ENCODE measurements around the gene ADAM8.

- TF ChIP-seq CTCF (optimal IDR thresholded peaks at IDR 0.05 in 1 of 3, IDR thresholded peaks at IDR 0.05 in 1 of 3, conservative IDR thresholded peaks at IDR 0.05 in 1 of 3; ENCODE audit: extremely low read depth in 1 of 3, insufficient read depth in 2 of 3, low read length in 3 of 3) (no peak), EZH2 (IDR thresholded peaks at IDR 0.05; ENCODE audit: low read length) (no peak)
Measured at GRCh38 chr10:133218891-133219290, 57.8 kb downstream of the ADAM8 start.

Measured in keratinocyte (primary cell).